OCI-LY7 (cell line): ENCODE results near the gene NTRK3. TPM values are rescaled to one million over a fixed set of nuclear protein-coding genes. Genes with fewer than 3 reads are reported as not detected.

Source experiments
- BruUV-seq: library from RNA; stranded (reverse); fragments of 400-500 nt; replicated peaks from 2 replicates; lab custom pipeline; 2021; lab: Mats Ljungman, UMichigan
- CTCF ChIA-PET: fragments of 300-600 bp; sonication (Branson Sonifier 250); formaldehyde crosslinking; loops from one replicate; lab custom pipeline; 2022; ENCODE audit warnings: antibody characterized with exemption; ENCODE audit not compliant: unreplicated experiment; lab: Charles Lee
- POLR2A ChIA-PET: fragments of 300-600 bp; sonication (Branson Sonifier 250); formaldehyde crosslinking; loops from one replicate; lab custom pipeline; 2022; ENCODE audit warnings: antibody characterized with exemption; lab: Charles Lee
- DNase-seq: peaks from one replicate; pipeline ENCODE4 v3.0.0-alpha.2; 2015; ENCODE audit warnings: low spot score
- H2AFZ ChIP-seq: fragments of 200-600 bp; sonication (generic), shearing (Covaris generic); 2 replicates; pipeline ENCODE4 v1.6.1; 2014; ENCODE audit warnings: mild to moderate bottlenecking, antibody characterized with exemption, low read length, moderate library complexity
- H3K27ac ChIP-seq: fragments of 200-600 bp; sonication (generic); 2 replicates; pipeline ENCODE4 v1.5.1; 2014; ENCODE audit warnings: mixed run types, low read depth, mild to moderate bottlenecking, moderate library complexity, low read length, inconsistent platforms; ENCODE audit not compliant: poor library complexity, severe bottlenecking
- H3K36me3 ChIP-seq: fragments of 200-600 bp; sonication (generic); 2 replicates; pipeline ENCODE4 v1.6.1; 2014; ENCODE audit warnings: mild to moderate bottlenecking, antibody characterized with exemption, low read length, moderate library complexity, mixed read lengths; ENCODE audit not compliant: insufficient read depth
- H3K4me1 ChIP-seq: fragments of 200-600 bp; sonication (generic); 2 replicates; pipeline ENCODE4 v1.5.1; 2014; ENCODE audit warnings: mild to moderate bottlenecking, low read length; ENCODE audit not compliant: insufficient read depth, poor library complexity, severe bottlenecking
- H3K4me2 ChIP-seq: fragments of 200-600 bp; sonication (generic); 2 replicates; pipeline ENCODE4 v1.6.1; 2014; ENCODE audit warnings: mild to moderate bottlenecking, low read length
- H3K4me3 ChIP-seq: fragments of 200-600 bp; sonication (generic); 2 replicates; pipeline ENCODE4 v1.5.1; 2014; ENCODE audit warnings: mild to moderate bottlenecking, low read depth, low read length; ENCODE audit not compliant: poor library complexity, severe bottlenecking
- H3K79me2 ChIP-seq: fragments of 200-600 bp; sonication (generic); 2 replicates; pipeline ENCODE4 v1.6.1; 2016; ENCODE audit warnings: low read depth, mild to moderate bottlenecking, low read length, moderate library complexity, mixed read lengths; ENCODE audit not compliant: insufficient read depth
- H3K9me2 ChIP-seq: fragments of 200-600 bp; sonication (generic); 2 replicates; pipeline ENCODE4 v1.6.1; 2016; ENCODE audit warnings: mild to moderate bottlenecking, low read length, mixed read lengths; ENCODE audit not compliant: insufficient read depth
- H3K9me3 ChIP-seq: fragments of 200-600 bp; sonication (generic); 2 replicates; pipeline ENCODE4 v1.6.1; 2014; ENCODE audit warnings: mild to moderate bottlenecking, mixed run types, low read length, mixed read lengths
- H4K20me1 ChIP-seq: fragments of 200-600 bp; sonication (generic); 2 replicates; pipeline ENCODE4 v1.6.1; 2014; ENCODE audit warnings: mild to moderate bottlenecking, antibody characterized with exemption, low read length, moderate library complexity, mixed read lengths; ENCODE audit not compliant: insufficient read depth
- CTCF ChIP-seq: fragments of 200-600 bp; sonication (generic); conservative IDR thresholded peaks from 2 replicates; pipeline ENCODE4 v1.5.1; 2014; ENCODE audit warnings: mild to moderate bottlenecking, antibody characterized with exemption, low read length, moderate library complexity, mixed read lengths
- EZH2phosphoT487 ChIP-seq: fragments of 200-600 bp; sonication (generic); IDR thresholded peaks from 2 replicates; pipeline ENCODE4 v1.6.1; 2018; ENCODE audit warnings: low read depth, borderline replicate concordance, mild to moderate bottlenecking, mixed run types, antibody characterized with exemption, low read length, moderate library complexity, mixed read lengths
- intact Hi-C: fragments of 100-400 bp; cut with micrococcal nuclease; formaldehyde crosslinking; loops from one replicate; pipeline ENCODE4 v1.10.0; 2022; ENCODE audit not compliant: unreplicated experiment
- total RNA-seq, 2 experiments: library from RNA; depleted of rRNA in 1 of 2; stranded (reverse); fragments of >200 nt in 1 of 2; shearing (Covaris generic) in 1 of 2; gene quantifications; 2 replicates each; pipeline ENCODE4 v1.2.3, GENCODE V29; 2014 to 2022

The NTRK3 gene
- total RNA-seq, 2 experiments from 2014 or later: 0.50 to 2.5 TPM

- Histone ChIP-seq H3K9me3 (no peaks in the 10 kb centered on the region), H3K4me2 (peak overlapping the region; percentile 74), H3K4me1 (peaks cover 7% of the 10 kb centered on the region), H3K4me3 (peak overlapping the region; percentile 71), H3K9me2 (no peaks in the 10 kb centered on the region), H3K79me2 (no peaks in the 10 kb centered on the region), H4K20me1 (no peaks in the 10 kb centered on the region), H2AFZ (peak overlapping the region; percentile 72), H3K27ac (no peak overlapping the region), H3K36me3 (no peaks in the 10 kb centered on the region)
- ChIA-PET POLR2A (interaction anchor here (1.1 to 1.8 kb wide), 3 partner anchors 21 to 145 kb away, joined by 3 to 10 read pairs (median 4); no protein-coding TSS in a partner anchor), CTCF (interaction anchor here (0.6 kb wide), 1 partner anchor 196 kb away, joined by 4 read pairs; no protein-coding TSS in a partner anchor)
- BruUV-seq: no TSS peak
- DNase-seq: peak; percentile 38
- TF ChIP-seq EZH2phosphoT487: no peak
- TF ChIP-seq CTCF: no peak
- intact Hi-C loops: no loop called here
These were observed 963 bp upstream of the NTRK3 start for GRCh38 chr15:88257311-88258092.

GRCh38 chr15:88255484-88256278, 858 bp downstream of the NTRK3 start:
- Histone ChIP-seq H3K4me1 (peaks cover 7% of the 10 kb centered on the region), H3K9me3 (no peaks in the 10 kb centered on the region), H3K79me2 (no peaks in the 10 kb centered on the region), H2AFZ (no peak overlapping the region), H3K4me2 (no peak overlapping the region; the same call in 1 of the 2 replicates), H3K4me3 (no peak overlapping the region), H3K36me3 (no peaks in the 10 kb centered on the region), H4K20me1 (no peaks in the 10 kb centered on the region), H3K27ac (no peak overlapping the region), H3K9me2 (no peaks in the 10 kb centered on the region)
- no peak for DNase-seq
- no TSS peak for BruUV-seq
- ChIA-PET POLR2A (no interaction called here), CTCF (no interaction called here)
- intact Hi-C loops: no loop called here
- TF ChIP-seq CTCF (no peak), EZH2phosphoT487 (no peak)
